Gastrocnemius medialis (tissue), 4 donors: ENCODE results near the gene FLT4. TPM values are rescaled to one million over a fixed set of nuclear protein-coding genes. Genes with fewer than 3 reads are reported as not detected.

Source experiments
- ATAC-seq, 2 donors: fragments of 150-250 bp; one replicate each; pipeline ENCODE4 v1.9.1; 2016
- DNase-seq, 2 donors: peaks; one replicate each; pipeline ENCODE4 v3.0.0-alpha.2; 2019
- H3K27ac ChIP-seq, 4 donors: fragments of 200-600 bp; sonication (generic); 1 replicate in 1 of 4; 2 replicates in 3 of 4; pipeline ENCODE4 v1.5.1; 2016 to 2018; ENCODE audit warnings: mild to moderate bottlenecking in 2 of 4, moderate library complexity in 1 of 4
- H3K27me3 ChIP-seq, 3 donors: fragments of 200-600 bp; sonication (generic) in 2 of 3; 1 replicate in 1 of 3; 2 replicates in 2 of 3; pipeline versions ENCODE4 v1.5.1 to v1.6.0; 2016 to 2019; ENCODE audit warnings: mild to moderate bottlenecking in 1 of 3, moderate library complexity in 1 of 3
- H3K36me3 ChIP-seq, 2 donors: fragments of 200-600 bp; sonication (generic) in 1 of 2; one replicate each; pipeline ENCODE4 v1.5.1; 2017 to 2018
- H3K4me1 ChIP-seq, 2 donors: fragments of 200-600 bp; sonication (generic) in 1 of 2; one replicate each; pipeline ENCODE4 v1.5.1; 2016 to 2017; ENCODE audit warnings: mild to moderate bottlenecking in 2 of 2
- H3K4me3 ChIP-seq, 4 donors: fragments of 200-600 bp; sonication (generic) in 3 of 4; 1 replicate in 1 of 4; 2 replicates in 3 of 4; pipeline ENCODE4 v1.5.1; 2016 to 2019; ENCODE audit warnings: mild to moderate bottlenecking in 2 of 4
- H3K9me3 ChIP-seq, 3 donors: fragments of 200-600 bp; sonication (generic) in 2 of 3; 1 replicate in 1 of 3; 2 replicates in 2 of 3; pipeline ENCODE4 v1.5.1; 2016 to 2019
- CTCF ChIP-seq, 5 experiments: fragments of 450-650 bp in 3 of 5; fragments of 200-600 bp in 2 of 5; sonication (generic) in 2 of 5; IDR thresholded peaks in 4 of 5; conservative IDR thresholded peaks in 1 of 5; 1 replicate in 4 of 5; 2 replicates in 1 of 5; pipeline ENCODE4 v1.5.1; 2016 to 2019; ENCODE audit warnings: antibody characterized with exemption in 5 of 5, mild to moderate bottlenecking in 3 of 5, moderate library complexity in 3 of 5
- POLR2A ChIP-seq, 2 donors: fragments of 450-650 bp; IDR thresholded peaks; one replicate each; pipeline ENCODE4 v1.6.1; 2017; ENCODE audit warnings: antibody characterized with exemption in 2 of 2, mild to moderate bottlenecking in 2 of 2, moderate library complexity in 2 of 2
- in situ Hi-C, 4 donors: fragments of 200-750 bp; cut with MboI; loops; one replicate each; pipeline versions ENCODE4 v1.15.0 to v1.8.0; 2017; ENCODE audit warnings: low sequenced_read_pairs in 4 of 4
- intact Hi-C: fragments of 100-400 bp; cut with DNase I; formaldehyde crosslinking; loops from one replicate; pipeline ENCODE4 v1.15.1; 2023; ENCODE audit warnings: low total_unique reads
- total RNA-seq, 4 donors: library from RNA; depleted of rRNA; stranded (reverse); fragments of >200 nt; gene quantifications; one replicate each; pipeline versions ENCODE4 v1.1.0 to v1.2.3, GENCODE V29; 2016

The FLT4 gene
- total RNA-seq, 4 donors from 2014 or later, result 2.6 to 4.7 (median 2.9) TPM

DNA sequence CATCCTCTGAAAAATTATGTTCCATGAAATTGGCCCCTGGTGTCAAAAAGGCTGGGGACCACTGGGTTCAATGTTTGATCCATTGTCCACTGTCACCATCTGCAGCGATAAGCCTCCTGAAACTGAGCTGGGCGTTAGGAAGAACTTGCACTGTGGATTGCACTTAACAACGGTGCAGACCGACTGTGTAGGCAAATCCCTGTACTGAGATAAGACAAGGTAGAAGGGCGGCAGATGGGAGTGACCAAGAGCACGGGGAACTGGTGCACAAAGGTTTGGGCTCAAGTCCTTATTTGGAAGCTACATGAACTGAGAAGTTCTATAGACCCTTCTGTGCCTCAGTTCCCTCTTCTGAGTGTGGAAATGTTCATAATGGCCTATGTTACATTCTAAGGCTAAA lies 41.6 kb upstream of the FLT4 start:
- DNase-seq, result no peak
- in situ Hi-C loops (no loop called here), intact Hi-C loops (no loop called here)
- Histone ChIP-seq H3K27ac (no peak overlapping the region), H3K27me3 (peaks cover 0 to 7% (median 0%) of the 10 kb centered on the region in 3 donors), H3K9me3 (no peaks in the 10 kb centered on the region), H3K4me1 (no peaks in the 10 kb centered on the region), H3K36me3 (no peaks in the 10 kb centered on the region), H3K4me3 (no peak overlapping the region)
- TF ChIP-seq POLR2A (IDR thresholded peaks at IDR 0.05) (no peak), CTCF (IDR thresholded peaks at IDR 0.05 in 4 of 5, conservative IDR thresholded peaks at IDR 0.05 in 1 of 5) (no peak)
- no peak for ATAC-seq

DNA sequence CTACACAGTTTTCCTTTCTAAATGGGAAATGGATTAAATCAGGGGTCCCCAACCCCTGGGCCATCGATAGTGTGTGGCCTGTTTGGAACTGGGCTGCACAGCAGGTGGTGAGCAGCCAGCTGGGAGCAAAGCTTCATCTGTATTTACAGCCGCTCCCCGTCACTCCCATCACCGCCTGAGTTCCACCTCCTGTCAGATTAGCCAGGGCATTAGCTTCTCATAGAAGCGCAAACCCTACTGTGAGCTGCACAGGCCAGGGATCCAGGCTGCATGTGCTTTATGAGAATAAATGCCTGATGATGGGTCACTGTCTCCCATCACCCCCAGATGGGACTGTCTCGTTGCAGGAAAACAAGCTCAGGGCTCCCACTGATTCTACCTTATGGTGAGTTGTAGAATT lies 41.2 kb upstream of the FLT4 start:
- no peaks in the 10 kb centered on the region for H3K36me3 ChIP-seq
- H3K4me1 ChIP-seq, result no peaks in the 10 kb centered on the region
- ATAC-seq (no peak), DNase-seq (no peak)
- TF ChIP-seq POLR2A (IDR thresholded peaks at IDR 0.05) (no peak), CTCF (IDR thresholded peaks at IDR 0.05 in 4 of 5, conservative IDR thresholded peaks at IDR 0.05 in 1 of 5) (no peak)
- H3K4me3 ChIP-seq, result no peak overlapping the region
- intact Hi-C loops, result no loop called here
- H3K9me3 ChIP-seq, result no peaks in the 10 kb centered on the region
- in situ Hi-C loops, result no loop called here
- peaks cover 0 to 7% (median 0%) of the 10 kb centered on the region in 3 donors for H3K27me3 ChIP-seq
- H3K27ac ChIP-seq, result no peak overlapping the region

- Histone ChIP-seq H3K27me3 (peaks cover 0 to 7% (median 0%) of the 10 kb centered on the region in 3 donors), H3K36me3 (no peaks in the 10 kb centered on the region), H3K9me3 (no peaks in the 10 kb centered on the region), H3K27ac (no peak overlapping the region), H3K4me3 (no peak overlapping the region), H3K4me1 (no peaks in the 10 kb centered on the region)
- in situ Hi-C loops, result no loop called here
- no peak for DNase-seq
- no peak for TF ChIP-seq POLR2A (IDR thresholded peaks at IDR 0.05)
- TF ChIP-seq CTCF (IDR thresholded peaks at IDR 0.05 in 4 of 5, conservative IDR thresholded peaks at IDR 0.05 in 1 of 5), result no peak
- intact Hi-C loops, result no loop called here
- ATAC-seq, result no peak
Measured at GRCh38 chr5:180689775-180690174, 40.4 kb upstream of the FLT4 start.

- no peak for ATAC-seq
- Histone ChIP-seq H3K27me3 (peaks cover 0 to 7% (median 0%) of the 10 kb centered on the region in 3 donors), H3K4me1 (no peaks in the 10 kb centered on the region), H3K36me3 (no peaks in the 10 kb centered on the region), H3K9me3 (no peaks in the 10 kb centered on the region), H3K4me3 (no peak overlapping the region), H3K27ac (no peak overlapping the region)
- DNase-seq, result no peak
- in situ Hi-C loops (no loop called here), intact Hi-C loops (no loop called here)
- TF ChIP-seq CTCF (IDR thresholded peaks at IDR 0.05 in 4 of 5, conservative IDR thresholded peaks at IDR 0.05 in 1 of 5) (no peak), POLR2A (IDR thresholded peaks at IDR 0.05) (no peak)
Measured at GRCh38 chr5:180689071-180689694, 39.8 kb upstream of the FLT4 start.
